ENCODE measurements around the gene SELENON. TPM values are rescaled to one million over a fixed set of nuclear protein-coding genes. Genes with fewer than 3 reads are reported as not detected.

The SELENON gene
- total and polyA plus RNA-seq, 9 of the 15 experiments (the other 6 are each of a cell fraction or from before 2014, with no cell fraction given), result 0.43 to 26.7 (median 7.0) TPM

- 0 out of 4 replicates have a peak, but pooled peaks of 1 of the 2 experiments have one; percentile 47 for TF ChIP-seq BCLAF1 (IDR thresholded peaks at IDR 0.05; ENCODE audit: borderline replicate concordance in 1 of 2, control insufficient read depth in 1 of 2, low read depth in 2 of 2, low read length in 1 of 2)
- TF ChIP-seq CHD1 (IDR thresholded peaks at IDR 0.05; ENCODE audit: low read length), result no peak
- no peak for TF ChIP-seq SAFB2 (IDR thresholded peaks at IDR 0.05; ENCODE audit: borderline replicate concordance, low read depth, low read length, severe bottlenecking)
- TF ChIP-seq OTX1 (CRISPR knock-in tag; IDR thresholded peaks at IDR 0.05), result peak; percentile 95; the same call in 1 of the 2 replicates
- no peak for TF ChIP-seq ZNF589 (CRISPR knock-in tag; IDR thresholded peaks at IDR 0.05; ENCODE audit: low read depth)
- TF ChIP-seq ZNF184 (CRISPR knock-in tag; IDR thresholded peaks at IDR 0.05), result no peak
- TF ChIP-seq RBM15 (IDR thresholded peaks at IDR 0.05; ENCODE audit: insufficient read depth, low read length), result no peak
- TF ChIP-seq ZNF586 (CRISPR knock-in tag; conservative IDR thresholded peaks at IDR 0.05), result no peak
- peak; percentile 72; the same call in 1 of the 2 replicates for TF ChIP-seq GABPB1 (CRISPR knock-in tag; IDR thresholded peaks at IDR 0.05)
- TF ChIP-seq NRF1 (conservative IDR thresholded peaks at IDR 0.05 in 1 of 2, IDR thresholded peaks at IDR 0.05 in 1 of 2), result peak; percentile 93 to 94
- no peak for TF ChIP-seq ELK3 (CRISPR knock-in tag; IDR thresholded peaks at IDR 0.05)
- peak; percentile 53 to 91 (median 83) for TF ChIP-seq YY1 (IDR thresholded peaks at IDR 0.05; ENCODE audit: borderline replicate concordance in 1 of 3, control insufficient read depth in 1 of 3, extremely low read depth in 1 of 3, insufficient read depth in 3 of 3, insufficient read length in 1 of 3, insufficient replicate concordance in 2 of 3, low read depth in 1 of 3, low read length in 2 of 3)
- no peak for TF ChIP-seq MTF1 (CRISPR knock-in tag; IDR thresholded peaks at IDR 0.05; ENCODE audit: borderline replicate concordance)
- TF ChIP-seq TAF1 (IDR thresholded peaks at IDR 0.05; ENCODE audit: control insufficient read depth, extremely low read depth, insufficient read depth, low read length, severe bottlenecking), result peak; percentile 99
- TF ChIP-seq NCOR1 (IDR thresholded peaks at IDR 0.05), result peak; percentile 51; the same call in 1 of the 2 replicates
- peak; percentile 68; the same call in 1 of the 2 replicates for TF ChIP-seq ERF (CRISPR knock-in tag; IDR thresholded peaks at IDR 0.05)
- peak; percentile 44 for TF ChIP-seq ASH1L (IDR thresholded peaks at IDR 0.05; ENCODE audit: borderline replicate concordance, low read depth, partially characterized antibody)
- TF ChIP-seq FOXJ3 (CRISPR knock-in tag; IDR thresholded peaks at IDR 0.05), result no peak
- TF ChIP-seq CTBP1 (IDR thresholded peaks at IDR 0.05; ENCODE audit: borderline replicate concordance), result peak; percentile 95
- TF ChIP-seq U2AF1 (optimal IDR thresholded peaks at IDR 0.05; ENCODE audit: low read depth, low read length), result no peak
- TF ChIP-seq ZNF134 (CRISPR knock-in tag; conservative IDR thresholded peaks at IDR 0.05), result no peak
- TF ChIP-seq CSDE1 (IDR thresholded peaks at IDR 0.05), result peak; percentile 76 to 82; a peak in 3 of 4 replicates
These were observed 59.2 kb downstream of the SELENON start, which contains the start of gene AUNIP (continued) for GRCh38 chr1:25858906-25859789.

Data from K562 (cell line).